Activated gamma-delta T cell (primary cell): ENCODE results near the gene MERTK.
"Not testable (repeated sequence)": the region's sequence is repeated elsewhere in the genome, so short reads cannot be mapped to it uniquely, and the experiment has no call there.

ENCODE experiments used
- DNase-seq: peaks from one replicate; lab custom pipeline; 2025; lab: John Stamatoyannopoulos, UW

Gene MERTK

DNA sequence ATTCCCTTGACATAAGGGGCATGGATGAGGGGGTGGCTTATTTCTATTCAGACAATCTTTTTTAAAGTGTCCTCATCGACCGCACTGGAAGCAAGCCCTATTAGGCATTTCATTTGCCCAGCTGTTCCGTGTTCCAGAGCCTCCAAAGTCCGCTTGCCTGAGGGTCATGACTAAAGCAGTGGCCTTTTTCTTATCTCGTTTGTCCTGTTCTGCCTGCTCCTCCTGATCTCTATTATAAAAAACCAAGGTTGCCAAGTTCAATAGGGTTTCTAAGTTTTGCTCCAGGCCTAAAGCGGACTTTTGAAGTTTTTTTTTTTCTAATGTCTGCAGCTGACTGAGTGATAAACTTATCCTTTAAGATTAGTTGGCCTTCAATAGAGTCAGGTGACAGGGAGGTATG is 143.1 kb downstream of the MERTK start:
- DNase-seq = not testable (repeated sequence)

DNA sequence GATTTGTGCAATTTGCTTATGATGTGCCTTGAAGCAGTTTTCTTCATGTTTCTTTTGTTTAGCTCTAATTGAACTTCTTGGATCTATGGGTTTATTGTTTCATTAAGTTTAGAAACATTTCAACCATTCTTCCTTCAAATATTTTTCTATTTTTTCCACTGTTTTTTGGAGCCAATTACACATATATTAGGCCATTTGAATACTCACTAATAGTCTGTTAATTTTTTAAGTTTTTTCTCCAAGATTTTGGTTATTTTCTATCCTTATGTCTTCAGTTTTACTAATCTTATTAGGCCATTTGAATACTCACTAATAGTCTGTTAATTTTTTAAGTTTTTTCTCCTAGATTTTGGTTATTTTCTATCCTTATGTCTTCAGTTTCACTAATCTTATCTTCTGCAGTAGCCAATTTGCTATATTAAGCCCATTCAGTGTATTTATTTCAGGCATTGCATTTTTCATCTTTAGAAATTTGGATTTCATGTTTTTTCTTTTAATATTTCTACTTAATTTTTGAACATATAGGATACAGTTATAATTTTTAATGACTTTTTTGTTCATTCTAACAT is 147.1 kb downstream of the MERTK start:
- DNase-seq = no peak

GRCh38 chr2:112046231-112046630 is 147.8 kb downstream of the MERTK start:
- DNase-seq = no peak

DNA sequence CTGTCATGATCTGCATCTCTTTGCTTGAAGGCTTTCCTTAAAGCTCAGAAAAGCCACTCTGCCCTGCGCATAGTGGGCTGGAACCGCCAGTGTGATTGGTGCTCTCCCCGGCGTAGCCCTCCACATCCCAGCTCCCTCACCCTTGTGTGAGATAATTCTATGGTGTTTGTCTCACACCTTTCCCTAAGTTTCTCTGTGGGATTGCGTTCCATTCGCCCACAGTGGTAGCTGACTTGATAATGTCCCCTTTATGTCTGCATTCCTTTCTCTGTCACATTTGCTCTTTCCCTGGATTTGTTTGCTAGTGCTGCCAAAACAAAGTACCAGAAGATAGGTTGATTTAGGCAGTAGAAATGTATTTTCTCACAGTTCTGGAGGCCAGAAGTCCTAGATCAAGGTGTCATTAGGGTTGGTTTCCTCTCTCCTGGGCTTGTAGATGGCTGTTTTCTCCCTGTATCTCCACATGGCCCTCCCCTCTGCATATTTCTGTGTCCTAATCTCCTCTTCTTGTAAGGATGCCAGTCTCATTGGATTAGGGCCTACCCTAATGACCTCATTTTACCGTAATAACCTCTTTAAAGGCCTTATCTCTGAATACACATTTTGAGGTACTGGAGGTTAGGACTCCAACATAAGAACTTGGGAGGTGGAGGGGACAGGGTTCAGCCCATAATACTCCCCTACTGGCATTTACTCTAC is 149.3 kb downstream of the MERTK start:
- no peak for DNase-seq

DNA sequence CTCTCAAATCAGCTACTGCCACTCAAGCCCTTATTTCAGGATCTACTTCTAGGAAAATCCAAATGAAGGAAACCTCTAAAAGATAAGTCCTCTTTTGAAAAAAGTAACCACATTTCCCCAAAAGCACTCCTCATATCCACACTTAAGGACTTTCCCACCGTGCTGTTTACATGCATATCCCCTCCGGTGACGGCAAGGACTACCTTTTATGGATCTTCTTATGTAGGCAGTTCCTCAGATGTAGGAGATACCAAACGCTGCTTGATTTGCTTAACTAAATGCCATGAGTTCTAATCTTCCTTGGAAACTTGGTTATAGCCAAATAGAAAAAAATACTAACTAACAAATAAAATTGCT is 149.8 kb downstream of the MERTK start:
- DNase-seq = no peak

DNA sequence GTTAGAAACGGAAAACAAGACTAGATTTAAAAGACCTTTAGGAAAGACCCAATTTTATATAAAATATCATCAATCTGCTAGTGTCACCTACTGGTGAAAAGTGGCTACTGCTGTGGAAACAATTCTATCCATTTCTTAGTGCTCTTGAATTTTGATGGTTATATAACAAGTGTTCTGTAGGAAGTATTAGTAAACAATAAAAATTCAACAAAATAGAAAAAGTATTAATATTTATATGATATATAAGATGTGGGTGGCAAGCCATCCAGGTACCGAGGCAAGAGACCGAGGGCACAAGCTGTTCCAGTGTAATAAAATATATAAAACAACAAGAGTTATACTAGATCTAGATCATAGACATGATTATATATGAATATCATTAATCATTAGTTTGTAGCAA is 150.5 kb downstream of the MERTK start:
- DNase-seq = no peak

- no peak for DNase-seq
Observed at GRCh38 chr2:112050316-112050715, 151.9 kb downstream of the MERTK start.

- peak; percentile 98 for DNase-seq
Observed at GRCh38 chr2:112053917-112054846, 155.8 kb downstream of the MERTK start.

DNA sequence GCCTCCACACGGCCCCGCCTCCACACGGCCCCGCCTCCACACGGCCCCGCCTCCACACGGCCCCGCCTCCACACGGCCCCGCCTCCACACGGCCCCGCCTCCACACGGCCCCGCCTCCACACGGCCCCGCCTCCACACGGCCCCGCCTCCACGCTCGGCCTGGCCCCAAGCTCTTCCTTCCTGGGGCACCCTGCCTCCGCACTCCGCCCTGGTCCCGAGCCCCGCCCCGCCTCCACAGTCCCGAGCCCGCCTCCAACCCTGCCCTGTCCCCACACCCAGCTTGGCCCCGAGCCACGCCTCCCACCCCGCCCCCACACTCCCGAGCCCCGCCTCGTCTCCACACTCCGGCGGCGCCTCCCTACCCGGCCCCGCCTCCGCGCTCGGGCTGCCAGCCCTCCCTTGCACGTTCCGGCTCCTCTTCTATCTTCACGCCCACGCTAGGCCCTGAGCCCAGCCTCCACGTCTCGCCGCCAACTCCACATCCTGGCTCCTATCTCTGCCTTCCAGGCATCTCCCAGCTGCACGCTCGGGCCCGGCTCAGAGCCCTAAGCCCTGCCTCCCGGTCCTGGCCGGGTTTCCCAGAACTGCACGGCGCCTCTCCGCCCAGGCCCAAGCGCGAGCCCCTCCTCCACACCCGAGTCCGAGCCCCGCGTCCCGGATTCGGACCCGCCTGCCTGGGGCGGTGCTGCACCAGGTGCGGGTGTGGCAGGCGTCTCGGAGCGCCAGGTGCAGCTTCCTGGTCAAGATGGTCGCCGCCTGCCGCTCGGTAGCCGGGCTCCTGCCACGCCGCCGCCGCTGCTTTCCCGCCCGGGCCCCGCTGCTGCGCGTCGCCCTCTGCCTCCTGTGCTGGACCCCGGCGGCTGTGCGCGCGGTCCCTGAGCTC is 156.7 kb downstream of the MERTK start, which contains the start of gene TMEM87B:
Gene TMEM87B, plus strand, starts transcription at position 423 of the 883 bp plus-strand sequence. Its CDS starts 323 bp downstream, at position 746.
- peak; percentile 99 for DNase-seq

DNA sequence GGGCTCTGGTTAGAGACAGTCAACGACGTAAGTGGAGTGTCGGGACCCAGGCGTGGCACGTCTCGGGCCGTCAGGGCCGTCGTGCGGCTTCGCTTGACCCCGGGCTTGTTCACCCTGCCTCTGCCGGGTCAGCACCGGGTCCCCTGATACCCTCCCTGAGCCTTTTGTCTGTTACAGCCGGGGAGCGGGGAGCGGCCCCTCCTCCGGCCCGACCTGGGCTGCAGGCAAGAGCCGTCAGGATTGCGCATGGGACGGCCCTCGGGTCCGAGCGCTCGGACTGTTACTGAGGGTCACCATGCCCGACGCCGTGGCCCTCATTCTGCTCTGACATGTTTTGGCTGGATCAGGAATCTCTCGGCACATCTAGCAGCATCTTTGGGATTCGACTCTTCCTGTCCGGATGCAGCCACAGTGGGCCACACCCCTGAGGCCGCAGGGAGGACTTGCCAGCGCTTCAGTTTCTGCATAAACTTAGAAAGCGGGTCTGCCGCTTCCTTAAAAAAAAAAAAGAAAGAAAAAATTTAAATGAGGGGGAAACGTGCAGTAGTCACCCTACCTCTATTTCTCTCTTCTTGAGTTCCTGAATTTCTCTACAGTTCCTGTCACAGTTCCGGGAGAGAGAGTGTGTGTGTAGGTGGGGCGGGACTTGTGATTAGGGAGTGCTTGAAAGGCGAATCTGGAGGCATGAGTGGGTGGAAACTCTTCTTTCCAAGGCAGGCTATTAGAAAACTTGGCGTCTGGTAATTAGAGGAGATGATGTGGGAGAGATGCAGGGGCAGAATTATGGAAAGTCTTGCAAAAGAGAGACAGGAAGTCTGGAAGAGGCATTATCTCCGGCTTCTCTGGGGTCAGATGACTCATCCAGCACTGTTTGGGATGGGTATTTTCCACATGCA is 157.6 kb downstream of the MERTK start:
- peak; percentile 15 for DNase-seq

- DNase-seq = no peak
Observed at GRCh38 chr2:112056626-112056987, 158.2 kb downstream of the MERTK start.

DNA sequence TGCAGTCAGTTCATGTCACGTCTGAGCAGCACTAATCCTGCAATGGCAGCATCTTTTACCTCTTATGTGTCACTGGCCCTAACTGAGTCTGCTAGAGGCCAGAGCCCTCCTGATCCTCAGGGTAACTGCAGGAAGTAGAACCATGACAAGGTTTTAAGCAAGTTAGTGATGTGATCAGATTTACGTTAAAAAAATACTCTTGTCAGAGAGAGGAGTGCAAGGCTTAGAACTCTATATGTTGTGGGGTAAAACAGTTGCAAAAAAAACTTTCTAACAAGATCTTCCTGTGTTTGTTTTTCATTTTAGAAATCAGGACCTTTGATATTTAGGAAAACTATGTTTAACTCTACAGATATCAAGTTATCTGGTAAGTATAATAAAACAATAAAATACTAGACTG is 161.3 kb downstream of the MERTK start:
- DNase-seq = no peak

DNA sequence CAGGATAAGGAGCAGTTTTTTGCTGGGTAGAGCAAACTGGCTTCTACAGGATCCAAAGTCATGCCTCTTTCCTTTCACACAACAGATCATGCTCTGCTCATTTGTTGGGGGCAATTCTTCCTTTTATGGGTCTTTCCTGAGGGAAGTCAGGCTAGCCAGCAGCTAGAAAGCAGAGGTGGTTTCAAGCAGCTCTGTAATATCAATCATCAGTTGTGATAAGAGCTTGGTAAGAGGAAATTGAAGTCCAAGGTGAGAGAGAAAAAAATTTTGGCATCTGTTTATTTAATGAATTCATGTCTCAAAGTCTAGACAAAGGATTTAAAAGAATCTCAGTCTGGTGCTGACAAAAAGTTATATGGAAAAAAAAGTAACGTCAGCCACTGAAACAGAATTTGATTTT is 162.9 kb downstream of the MERTK start:
- no peak for DNase-seq

- DNase-seq = no peak
Observed at GRCh38 chr2:112061840-112062239, 163.4 kb downstream of the MERTK start.

- DNase-seq = no peak
Observed at GRCh38 chr2:112062894-112063293, 164.5 kb downstream of the MERTK start.

GRCh38 chr2:112065486-112065885 is 167.1 kb downstream of the MERTK start:
- DNase-seq = no peak

GRCh38 chr2:112065966-112066365 is 167.6 kb downstream of the MERTK start:
- DNase-seq = no peak

DNA sequence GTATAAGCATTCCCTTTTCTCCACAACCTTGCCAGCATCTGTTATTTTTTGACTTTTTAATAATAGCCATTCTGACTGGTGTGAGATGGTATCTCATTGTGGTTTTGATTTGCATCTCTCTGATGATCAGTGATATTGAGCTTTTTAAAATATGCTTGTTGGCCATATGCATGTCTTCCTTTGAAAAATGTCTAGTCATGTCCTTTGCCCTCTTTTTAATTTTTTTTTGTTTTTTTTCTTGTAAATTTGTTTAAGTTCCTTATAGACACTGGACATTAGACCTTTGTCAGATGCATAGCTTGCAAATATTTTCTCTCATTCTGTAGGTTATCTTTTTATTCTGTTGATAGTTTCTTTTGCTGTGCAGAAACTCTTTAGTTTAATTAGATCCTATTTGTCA is 171.4 kb downstream of the MERTK start:
- not testable (repeated sequence) for DNase-seq

- no peak for DNase-seq
Observed at GRCh38 chr2:112073875-112074274, 175.5 kb downstream of the MERTK start.

DNA sequence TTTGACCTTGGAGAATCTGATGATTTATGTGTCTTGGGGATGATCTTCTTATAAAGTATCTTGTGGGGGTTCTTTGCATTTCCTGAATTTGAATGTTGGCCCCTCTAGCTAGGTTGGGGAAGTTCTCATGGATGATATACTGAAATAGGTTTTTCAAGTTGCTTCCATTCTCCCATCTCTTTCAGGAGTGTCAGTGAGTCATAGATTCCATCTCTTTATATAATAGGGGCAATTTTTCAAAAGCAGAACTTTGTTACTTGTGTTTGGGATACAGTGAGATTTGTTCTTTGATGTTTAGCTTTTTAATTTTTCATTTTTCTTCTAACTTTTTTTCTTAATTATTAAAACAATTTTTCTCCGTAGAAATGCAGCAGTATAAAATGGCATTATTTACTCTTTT is 176.1 kb downstream of the MERTK start:
- DNase-seq = no peak
